SJSA1 (cell line): ENCODE measurements around the gene IFT172. TPM values are rescaled to one million over a fixed set of nuclear protein-coding genes. Genes with fewer than 3 reads are reported as not detected.
"Not testable (repeated sequence)": the region's sequence is repeated elsewhere in the genome, so short reads cannot be mapped to it uniquely, and the experiment has no call there.

Source experiments
- DNase-seq, 2 experiments: peaks; one replicate each; pipeline ENCODE4 v3.0.0-alpha.2; 2015 to 2020; ENCODE audit warnings: low spot score in 2 of 2, low read depth in 1 of 2
- H3K27ac ChIP-seq: fragments of 250-450 bp; sonication (Bioruptor Pico); 2 replicates; pipeline ENCODE4 v1.5.1; 2020; ENCODE audit warnings: mild to moderate bottlenecking, moderate library complexity
- H3K27me3 ChIP-seq: fragments of 250-450 bp; sonication (Bioruptor Pico); replicated peaks from 2 replicates; pipeline ENCODE4 v1.5.1; 2020; ENCODE audit warnings: mild to moderate bottlenecking, moderate library complexity
- H3K36me3 ChIP-seq: fragments of 250-450 bp; sonication (Bioruptor Pico); 2 replicates; pipeline ENCODE4 v1.5.1; 2020; ENCODE audit warnings: mild to moderate bottlenecking
- H3K4me1 ChIP-seq: fragments of 250-450 bp; sonication (Bioruptor Pico); replicated peaks from 2 replicates; pipeline ENCODE4 v1.6.1; 2021; ENCODE audit warnings: mild to moderate bottlenecking
- H3K4me3 ChIP-seq: fragments of 250-450 bp; sonication (Bioruptor Pico); 2 replicates; pipeline ENCODE4 v1.5.1; 2020; ENCODE audit warnings: mild to moderate bottlenecking
- H3K9me3 ChIP-seq: fragments of 250-450 bp; sonication (Bioruptor Pico); replicated peaks from 2 replicates; pipeline ENCODE4 v1.5.1; 2020; ENCODE audit warnings: mild to moderate bottlenecking
- total RNA-seq: library from RNA; depleted of rRNA; stranded (reverse); fragments of >200 nt; shearing (Covaris generic); gene quantifications from 2 replicates; pipeline ENCODE4 v1.2.3, GENCODE V29; 2014; rRNA removed

IFT172 gene
- 12.4 and 18.4 TPM in 2 replicates for total RNA-seq

- H3K27me3 ChIP-seq, result peaks cover 3% of the 10 kb centered on the region; the same call in 1 of the 2 replicates
- peak within 1 kb of the TSS; percentile 47 for H3K4me3 ChIP-seq
- H3K4me1 ChIP-seq, result peaks cover 15% of the 10 kb centered on the region
- no peaks in the 10 kb centered on the region for H3K9me3 ChIP-seq
- H3K36me3 ChIP-seq, result peaks cover under 1% of the 10 kb centered on the region; the same call in 1 of the 2 replicates
- H3K27ac ChIP-seq, result no peak within 1 kb of the TSS
- peak; percentile 84 to 99 for DNase-seq
These were observed at the start of gene IFT172 for GRCh38 chr2:27489498-27490397. IFT172 (minus strand) TSS chr2:27489743; CDS start chr2:27489653, 90 bp downstream.

- H3K4me3 ChIP-seq, H3K27me3 ChIP-seq, H3K4me1 ChIP-seq, H3K9me3 ChIP-seq, H3K36me3 ChIP-seq, H3K27ac ChIP-seq, DNase-seq: not testable (repeated sequence)
These were observed 49.4 kb upstream of the IFT172 start for GRCh38 chr2:27538839-27539450.

GRCh38 chr2:27537287-27537686, 47.7 kb upstream of the IFT172 start:
- Histone ChIP-seq H3K27ac (no peak overlapping the region), H3K27me3 (no peaks in the 10 kb centered on the region), H3K4me3 (no peak overlapping the region), H3K9me3 (no peaks in the 10 kb centered on the region), H3K36me3 (no peaks in the 10 kb centered on the region), H3K4me1 (no peaks in the 10 kb centered on the region)
- no peak for DNase-seq

- no peak overlapping the region for H3K27ac ChIP-seq
- DNase-seq, result no peak
- H3K27me3 ChIP-seq, result 0 out of 2 replicates have a peak, but pooled peaks cover 3% of the 10 kb centered on the region
- no peak overlapping the region for H3K4me3 ChIP-seq
- no peaks in the 10 kb centered on the region; the same call in 1 of the 2 replicates for H3K4me1 ChIP-seq
- H3K9me3 ChIP-seq, result no peaks in the 10 kb centered on the region
- H3K36me3 ChIP-seq, result no peaks in the 10 kb centered on the region
These were observed 42.4 kb upstream of the IFT172 start for GRCh38 chr2:27531983-27532382.

- Histone ChIP-seq H3K27me3 (0 out of 2 replicates have a peak, but pooled peaks cover 3% of the 10 kb centered on the region), H3K27ac (no peak overlapping the region), H3K9me3 (no peaks in the 10 kb centered on the region), H3K36me3 (no peaks in the 10 kb centered on the region), H3K4me3 (no peak overlapping the region), H3K4me1 (no peaks in the 10 kb centered on the region; the same call in 1 of the 2 replicates)
- DNase-seq, result no peak
These were observed 37.6 kb upstream of the IFT172 start for GRCh38 chr2:27527182-27527581.

GRCh38 chr2:27522400-27522945, 32.9 kb upstream of the IFT172 start:
- Histone ChIP-seq H3K9me3 (no peaks in the 10 kb centered on the region), H3K4me3 (no peak overlapping the region), H3K27me3 (no peaks in the 10 kb centered on the region), H3K36me3 (no peaks in the 10 kb centered on the region), H3K27ac (no peak overlapping the region), H3K4me1 (no peaks in the 10 kb centered on the region; the same call in 1 of the 2 replicates)
- no peak for DNase-seq

GRCh38 chr2:27520316-27520715, 30.8 kb upstream of the IFT172 start:
- Histone ChIP-seq H3K4me1 (no peaks in the 10 kb centered on the region), H3K27ac (no peak overlapping the region), H3K27me3 (no peaks in the 10 kb centered on the region), H3K4me3 (no peak overlapping the region), H3K36me3 (no peaks in the 10 kb centered on the region), H3K9me3 (no peaks in the 10 kb centered on the region)
- DNase-seq, result no peak

GRCh38 chr2:27518782-27519113, 29.2 kb upstream of the IFT172 start:
- Histone ChIP-seq H3K4me3 (no peak overlapping the region), H3K36me3 (no peaks in the 10 kb centered on the region), H3K4me1 (no peaks in the 10 kb centered on the region), H3K9me3 (no peaks in the 10 kb centered on the region), H3K27ac (no peak overlapping the region), H3K27me3 (no peaks in the 10 kb centered on the region)
- DNase-seq, result no peak

- Histone ChIP-seq H3K9me3 (no peaks in the 10 kb centered on the region), H3K27me3 (0 out of 2 replicates have a peak, but pooled peaks cover 3% of the 10 kb centered on the region), H3K4me3 (no peak overlapping the region), H3K36me3 (no peaks in the 10 kb centered on the region), H3K27ac (no peak overlapping the region), H3K4me1 (no peaks in the 10 kb centered on the region)
- no peak for DNase-seq
These were observed 28.7 kb upstream of the IFT172 start for GRCh38 chr2:27518113-27518781.

- Histone ChIP-seq H3K4me1 (no peaks in the 10 kb centered on the region), H3K9me3 (no peaks in the 10 kb centered on the region), H3K4me3 (no peak overlapping the region), H3K27ac (no peak overlapping the region), H3K27me3 (0 out of 2 replicates have a peak, but pooled peaks cover 3% of the 10 kb centered on the region), H3K36me3 (no peaks in the 10 kb centered on the region)
- no peak for DNase-seq
These were observed 19.8 kb upstream of the IFT172 start for GRCh38 chr2:27509326-27509725.

GRCh38 chr2:27507293-27507692, 17.8 kb upstream of the IFT172 start:
- Histone ChIP-seq H3K9me3 (no peaks in the 10 kb centered on the region), H3K36me3 (no peaks in the 10 kb centered on the region), H3K27ac (no peak overlapping the region), H3K27me3 (no peaks in the 10 kb centered on the region), H3K4me1 (no peaks in the 10 kb centered on the region), H3K4me3 (no peak overlapping the region)
- DNase-seq, result no peak

- Histone ChIP-seq H3K9me3 (no peaks in the 10 kb centered on the region), H3K4me1 (no peaks in the 10 kb centered on the region), H3K4me3 (no peak overlapping the region), H3K27ac (no peak overlapping the region), H3K36me3 (no peaks in the 10 kb centered on the region), H3K27me3 (no peaks in the 10 kb centered on the region)
- DNase-seq, result no peak
These were observed 17.0 kb upstream of the IFT172 start for GRCh38 chr2:27506587-27506986.

- H3K4me1 ChIP-seq, result no peaks in the 10 kb centered on the region
- H3K4me3 ChIP-seq, result no peak overlapping the region
- H3K9me3 ChIP-seq, result no peaks in the 10 kb centered on the region
- H3K36me3 ChIP-seq, result no peaks in the 10 kb centered on the region
- no peak for DNase-seq
- H3K27ac ChIP-seq, result no peak overlapping the region
- H3K27me3 ChIP-seq, result no peaks in the 10 kb centered on the region; the same call in 1 of the 2 replicates
These were observed 12.6 kb upstream of the IFT172 start for GRCh38 chr2:27502142-27502541.
